Type B pancreatic cell (in vitro differentiated cells): Measurements from ENCODE around the gene ANKRD10. TPM values are rescaled to one million over a fixed set of nuclear protein-coding genes. Genes with fewer than 3 reads are reported as not detected.

Experiments
- DNase-seq: peaks from one replicate; pipeline ENCODE4 v3.0.0; 2021; ENCODE audit warnings: mixed read lengths; ENCODE audit not compliant: unreplicated experiment; ENCODE audit errors: extremely low spot score
- H3K27ac Mint-ChIP-seq: 2 replicates; pipeline ENCODE4 v1.8.0; 2021; ENCODE audit warnings: mild to moderate bottlenecking, mixed read lengths
- H3K27me3 Mint-ChIP-seq: 2 replicates; pipeline ENCODE4 v1.8.0; 2021; ENCODE audit warnings: mixed read lengths
- H3K36me3 Mint-ChIP-seq: 2 replicates; pipeline ENCODE4 v1.8.0; 2021; ENCODE audit warnings: mixed read lengths
- H3K4me1 Mint-ChIP-seq: one replicate; pipeline ENCODE4 v1.8.0; 2021; ENCODE audit warnings: mixed read lengths; ENCODE audit not compliant: unreplicated experiment
- H3K4me3 Mint-ChIP-seq: 2 replicates; pipeline ENCODE4 v1.8.0; 2021; ENCODE audit warnings: mild to moderate bottlenecking, mixed read lengths
- H3K9me3 Mint-ChIP-seq: 2 replicates; pipeline ENCODE4 v1.8.0; 2021; ENCODE audit warnings: mixed read lengths
- total RNA-seq: library from RNA; stranded (reverse); gene quantifications from 2 replicates; pipeline ENCODE4 v1.2.1, GENCODE V29; 2021; ENCODE audit warnings: low replicate concordance
- TF ChIP-seq, protein P1 (sequence below): fragments of 200-600 bp; sonication (generic); conservative IDR thresholded peaks from 2 replicates; pipeline ENCODE4 v1.5.0; 2021; ENCODE audit warnings: antibody characterized with exemption, mild to moderate bottlenecking

The ANKRD10 gene
- total RNA-seq, 1 donor from 2014 or later: 142 TPM

GRCh38 chr13:110873639-110874507 lies 41.0 kb downstream of the ANKRD10 start:
- no peaks in the 10 kb centered on the region for H3K9me3 Mint-ChIP-seq
- TF ChIP-seq, protein P1, sequence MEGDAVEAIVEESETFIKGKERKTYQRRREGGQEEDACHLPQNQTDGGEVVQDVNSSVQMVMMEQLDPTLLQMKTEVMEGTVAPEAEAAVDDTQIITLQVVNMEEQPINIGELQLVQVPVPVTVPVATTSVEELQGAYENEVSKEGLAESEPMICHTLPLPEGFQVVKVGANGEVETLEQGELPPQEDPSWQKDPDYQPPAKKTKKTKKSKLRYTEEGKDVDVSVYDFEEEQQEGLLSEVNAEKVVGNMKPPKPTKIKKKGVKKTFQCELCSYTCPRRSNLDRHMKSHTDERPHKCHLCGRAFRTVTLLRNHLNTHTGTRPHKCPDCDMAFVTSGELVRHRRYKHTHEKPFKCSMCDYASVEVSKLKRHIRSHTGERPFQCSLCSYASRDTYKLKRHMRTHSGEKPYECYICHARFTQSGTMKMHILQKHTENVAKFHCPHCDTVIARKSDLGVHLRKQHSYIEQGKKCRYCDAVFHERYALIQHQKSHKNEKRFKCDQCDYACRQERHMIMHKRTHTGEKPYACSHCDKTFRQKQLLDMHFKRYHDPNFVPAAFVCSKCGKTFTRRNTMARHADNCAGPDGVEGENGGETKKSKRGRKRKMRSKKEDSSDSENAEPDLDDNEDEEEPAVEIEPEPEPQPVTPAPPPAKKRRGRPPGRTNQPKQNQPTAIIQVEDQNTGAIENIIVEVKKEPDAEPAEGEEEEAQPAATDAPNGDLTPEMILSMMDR: no peak
- no peaks in the 10 kb centered on the region for H3K36me3 Mint-ChIP-seq
- H3K27ac Mint-ChIP-seq: no peak overlapping the region
- no peak for DNase-seq
- no peak overlapping the region for H3K4me3 Mint-ChIP-seq
- H3K4me1 Mint-ChIP-seq: peaks cover 33% of the 10 kb centered on the region
- no peaks in the 10 kb centered on the region for H3K27me3 Mint-ChIP-seq

GRCh38 chr13:110872768-110873638 lies 41.9 kb downstream of the ANKRD10 start:
- Mint-ChIP-seq H3K36me3 (no peaks in the 10 kb centered on the region), H3K9me3 (no peaks in the 10 kb centered on the region), H3K4me3 (no peak overlapping the region), H3K27me3 (no peaks in the 10 kb centered on the region), H3K27ac (no peak overlapping the region), H3K4me1 (peaks cover 28% of the 10 kb centered on the region)
- TF ChIP-seq, protein P1: no peak
- no peak for DNase-seq

DNA sequence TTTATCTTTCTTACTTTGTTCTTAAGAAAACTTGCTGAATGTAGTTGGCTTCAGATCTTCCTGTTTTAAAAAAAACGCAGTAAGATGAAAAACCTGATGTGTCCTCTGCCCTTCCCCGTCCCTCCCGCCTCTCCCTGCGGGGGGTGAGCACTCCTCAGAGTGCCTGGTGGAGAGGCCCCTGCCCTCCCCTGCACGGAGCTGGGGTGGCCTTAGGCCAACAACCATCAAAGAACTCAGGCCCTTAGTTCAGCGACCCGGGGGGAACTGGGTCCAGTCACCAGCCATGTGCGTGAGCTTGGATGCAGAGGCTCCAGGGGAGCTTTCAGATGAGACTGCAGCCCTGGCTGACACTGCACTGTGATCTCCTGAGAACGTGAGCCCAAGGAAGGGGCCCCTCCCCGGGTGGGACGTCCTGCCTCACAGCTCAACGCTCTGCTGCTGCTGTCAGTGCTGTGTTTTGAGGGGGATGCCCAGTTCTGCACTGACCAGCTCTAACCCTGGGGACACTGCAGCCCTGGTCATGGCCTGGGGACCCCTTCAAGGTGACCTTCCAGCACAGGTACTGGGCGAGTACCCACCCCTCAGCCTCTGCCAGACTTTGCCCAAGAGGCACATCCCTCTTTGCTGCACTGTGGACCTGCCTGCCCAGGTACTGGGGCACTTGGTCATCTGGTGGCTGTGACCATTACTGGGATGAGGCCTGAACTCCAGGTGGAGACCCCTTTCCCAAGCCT lies 42.7 kb downstream of the ANKRD10 start:
- Mint-ChIP-seq H3K9me3 (no peaks in the 10 kb centered on the region), H3K36me3 (no peaks in the 10 kb centered on the region), H3K27ac (peak overlapping the region; percentile 90), H3K27me3 (no peaks in the 10 kb centered on the region), H3K4me1 (peaks cover 28% of the 10 kb centered on the region), H3K4me3 (peak overlapping the region; percentile 62)
- no peak for DNase-seq
- TF ChIP-seq, protein P1: no peak

DNA sequence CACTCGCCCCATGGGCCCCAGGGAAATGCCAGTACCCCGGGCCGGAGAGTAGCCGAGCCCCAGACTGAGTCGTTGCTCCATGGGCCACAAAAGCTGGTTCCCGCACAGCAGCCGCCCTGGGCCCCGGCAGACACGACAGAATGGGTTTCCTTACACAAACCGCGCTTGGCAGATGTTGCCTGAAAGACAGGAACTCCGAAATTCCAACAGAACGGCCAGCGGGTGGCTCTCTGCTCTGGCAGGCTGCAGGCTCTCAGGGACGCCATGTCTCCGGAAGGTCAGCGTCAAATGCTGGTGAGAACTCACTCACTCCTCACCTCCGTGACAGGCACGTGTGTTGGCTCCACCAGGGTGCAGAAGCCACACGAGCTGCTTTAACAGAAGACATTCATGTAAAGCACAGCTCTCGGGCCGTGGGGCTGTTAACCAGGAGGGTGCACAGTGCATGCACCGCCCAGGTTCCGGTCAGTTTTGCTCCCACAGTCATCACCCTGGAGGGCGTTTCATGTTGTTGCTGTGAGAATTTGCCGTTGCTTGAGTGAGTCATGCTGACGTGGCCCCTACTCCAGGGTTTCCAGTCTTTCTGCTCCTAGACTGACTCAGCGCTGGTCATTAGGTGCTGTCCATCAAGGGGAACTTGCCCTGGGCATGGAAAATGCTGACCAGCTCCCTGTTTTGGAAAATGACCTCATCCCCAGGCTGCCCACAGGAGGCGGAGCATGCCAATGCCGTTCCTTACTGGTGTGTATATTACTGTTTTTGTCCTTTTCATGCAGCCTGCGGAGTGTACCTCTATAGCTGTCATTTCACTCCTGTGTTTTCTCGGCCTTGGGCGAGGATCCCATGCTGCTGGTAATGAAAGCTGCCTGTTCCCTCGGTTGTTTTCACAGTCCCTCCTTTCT lies 44.8 kb downstream of the ANKRD10 start:
- peak; percentile 76 for DNase-seq
- Mint-ChIP-seq H3K4me3 (peak overlapping the region; percentile 62), H3K27me3 (no peaks in the 10 kb centered on the region), H3K4me1 (peaks cover 26% of the 10 kb centered on the region), H3K36me3 (no peaks in the 10 kb centered on the region), H3K9me3 (peaks cover 6% of the 10 kb centered on the region), H3K27ac (peak overlapping the region; percentile 90)
- TF ChIP-seq, protein P1: peak; percentile 19
